EL (cell line): ENCODE results near the gene BIRC2.
A peak's percentile ranks its signal among the peaks of the same experiment; 100 is the strongest.
"Not testable (repeated sequence)": the region's sequence is repeated elsewhere in the genome, so short reads cannot be mapped to it uniquely, and the experiment has no call there.

ENCODE experiments used
- DNase-seq: peaks from one replicate; pipeline ENCODE4 v3.0.0-alpha.2; 2016

Gene BIRC2

DNA sequence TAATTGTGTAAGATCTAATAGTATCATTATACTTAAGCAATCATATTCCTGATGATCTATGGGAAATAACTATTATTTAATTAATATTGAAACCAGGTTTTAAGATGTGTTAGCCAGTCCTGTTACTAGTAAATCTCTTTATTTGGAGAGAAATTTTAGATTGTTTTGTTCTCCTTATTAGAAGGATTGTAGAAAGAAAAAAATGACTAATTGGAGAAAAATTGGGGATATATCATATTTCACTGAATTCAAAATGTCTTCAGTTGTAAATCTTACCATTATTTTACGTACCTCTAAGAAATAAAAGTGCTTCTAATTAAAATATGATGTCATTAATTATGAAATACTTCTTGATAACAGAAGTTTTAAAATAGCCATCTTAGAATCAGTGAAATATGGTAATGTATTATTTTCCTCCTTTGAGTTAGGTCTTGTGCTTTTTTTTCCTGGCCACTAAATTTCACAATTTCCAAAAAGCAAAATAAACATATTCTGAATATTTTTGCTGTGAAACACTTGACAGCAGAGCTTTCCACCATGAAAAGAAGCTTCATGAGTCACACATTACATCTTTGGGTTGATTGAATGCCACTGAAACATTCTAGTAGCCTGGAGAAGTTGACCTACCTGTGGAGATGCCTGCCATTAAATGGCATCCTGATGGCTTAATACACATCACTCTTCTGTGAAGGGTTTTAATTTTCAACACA is 23.3 kb upstream of the BIRC2 start:
- DNase-seq: peak; percentile 84

DNA sequence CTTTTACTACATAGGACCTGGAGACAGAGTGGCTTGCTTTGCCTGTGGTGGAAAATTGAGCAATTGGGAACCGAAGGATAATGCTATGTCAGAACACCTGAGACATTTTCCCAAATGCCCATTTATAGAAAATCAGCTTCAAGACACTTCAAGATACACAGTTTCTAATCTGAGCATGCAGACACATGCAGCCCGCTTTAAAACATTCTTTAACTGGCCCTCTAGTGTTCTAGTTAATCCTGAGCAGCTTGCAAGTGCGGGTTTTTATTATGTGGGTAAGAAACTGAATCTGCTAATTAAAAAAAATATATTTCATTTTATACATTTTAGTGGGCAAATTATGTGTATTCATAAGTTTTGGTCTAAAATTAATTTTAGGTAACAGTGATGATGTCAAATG is 21.9 kb upstream of the BIRC2 start:
- no peak for DNase-seq

DNA sequence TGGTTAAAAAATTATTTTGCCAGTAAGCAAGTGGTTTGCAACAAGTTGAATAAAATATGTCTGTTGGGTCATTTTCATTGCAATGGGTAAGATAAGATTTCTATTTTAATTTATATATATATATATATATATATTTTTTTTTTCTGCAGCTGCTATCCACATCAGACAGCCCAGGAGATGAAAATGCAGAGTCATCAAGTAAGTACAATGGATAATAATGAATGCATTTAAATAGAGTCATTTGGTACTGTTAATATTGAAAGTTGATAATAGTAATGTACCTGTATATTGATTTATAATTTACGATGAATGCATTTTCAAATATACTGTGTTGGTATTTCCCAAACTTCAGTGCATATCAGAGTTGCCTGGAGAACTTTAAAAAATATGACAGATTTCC is 18.3 kb upstream of the BIRC2 start:
- DNase-seq: no peak

DNA sequence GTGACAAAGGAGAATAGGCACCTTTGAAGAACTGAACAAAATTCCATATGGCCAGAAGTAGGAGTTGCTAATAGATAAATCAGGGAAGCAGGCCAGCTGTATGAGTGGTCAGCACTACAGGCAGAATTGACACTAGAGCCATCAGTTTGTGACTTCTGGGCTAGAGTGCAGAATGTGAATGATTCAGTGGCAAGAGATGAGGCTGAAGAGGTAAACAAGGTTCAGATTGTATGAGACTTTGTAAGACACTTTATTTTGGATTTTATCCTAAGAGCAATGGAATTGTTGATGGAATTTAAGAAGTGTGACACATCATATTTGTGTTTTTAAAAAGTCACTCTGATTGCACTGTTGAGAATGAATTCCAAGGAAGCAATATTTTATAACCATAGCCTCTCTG is 16.8 kb upstream of the BIRC2 start:
- peak; percentile 56 for DNase-seq

DNA sequence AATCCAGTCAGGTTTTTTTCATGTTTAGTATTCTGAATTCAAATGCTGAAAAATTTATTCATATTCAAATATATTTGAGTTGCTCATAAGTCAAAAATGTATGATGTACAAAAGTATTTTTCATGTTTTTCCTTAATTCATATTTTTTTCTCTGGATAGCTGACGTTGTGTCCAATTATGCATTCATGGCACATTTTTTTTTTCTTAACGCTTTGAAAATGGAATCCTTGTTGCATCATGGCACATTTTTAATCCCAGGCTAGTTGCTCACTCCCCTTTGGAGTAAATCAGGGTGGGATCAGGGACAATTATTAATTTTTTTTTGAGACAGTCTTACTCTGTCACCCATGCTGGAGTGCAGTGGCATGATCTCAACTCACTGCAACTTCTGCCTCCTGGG is 15.7 kb upstream of the BIRC2 start:
- DNase-seq: no peak

DNA sequence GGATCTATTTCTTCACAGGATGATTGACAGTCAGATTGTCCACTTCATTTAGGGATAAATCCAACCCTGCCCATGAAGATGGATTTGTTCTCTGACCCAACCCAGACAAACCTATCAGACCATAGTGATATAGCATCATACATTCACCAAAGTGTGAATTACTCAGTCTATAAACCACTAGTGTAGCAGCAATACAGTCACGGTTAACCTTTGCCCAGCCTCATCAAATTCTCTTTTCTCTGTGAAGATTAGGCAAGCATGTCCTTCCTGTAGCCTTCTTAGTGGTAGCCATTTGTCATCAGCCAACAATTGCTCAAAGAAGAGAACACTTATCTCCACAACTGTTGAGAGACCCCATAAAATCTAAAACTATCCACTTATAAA is 14.4 kb upstream of the BIRC2 start:
- no peak for DNase-seq

DNA sequence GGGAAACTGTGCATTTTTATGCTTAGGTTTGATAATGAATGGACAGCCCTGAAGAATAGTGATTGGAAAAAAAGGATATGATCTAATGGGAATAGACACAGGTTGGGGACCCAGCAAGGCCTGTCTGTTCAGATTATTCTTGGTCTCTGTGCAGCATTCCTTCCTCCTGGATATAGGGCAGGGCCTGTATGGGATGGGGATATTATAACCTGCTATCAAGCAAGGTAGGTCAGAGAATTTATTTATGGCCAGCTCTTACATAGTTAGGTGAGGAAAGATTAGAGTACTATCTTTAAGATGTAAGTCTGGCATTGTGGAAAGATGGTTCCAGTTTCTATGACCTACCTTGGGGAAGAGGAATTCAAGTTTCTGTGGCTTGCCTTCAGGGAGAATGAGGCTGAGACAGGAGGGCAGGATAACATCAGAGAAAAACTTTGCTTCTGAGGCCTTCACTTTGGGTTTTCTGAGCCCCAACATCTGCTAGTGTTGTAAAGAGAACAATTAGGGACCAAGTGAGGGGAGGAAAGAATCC is 8.5 kb upstream of the BIRC2 start:
- no peak for DNase-seq

DNA sequence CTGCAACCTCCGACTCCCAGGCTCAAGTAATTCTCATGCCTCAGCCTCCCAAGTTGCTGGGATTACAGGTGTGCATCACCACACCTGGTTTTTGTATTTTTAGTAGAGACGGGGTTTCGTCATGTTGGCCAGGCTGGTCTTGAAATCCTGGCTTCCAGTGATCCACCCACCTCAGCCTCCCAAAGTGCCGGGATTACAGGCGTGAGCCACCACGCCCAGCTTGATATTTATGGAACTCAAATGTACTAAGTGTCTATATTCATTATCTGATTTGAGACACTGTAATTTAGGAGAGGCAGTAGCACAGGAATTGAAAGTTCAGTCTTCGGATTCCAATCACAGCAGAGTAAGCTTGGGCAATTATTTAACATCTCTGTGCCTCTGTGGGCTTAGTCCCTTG is 5.7 kb upstream of the BIRC2 start:
- not testable (repeated sequence) for DNase-seq

DNA sequence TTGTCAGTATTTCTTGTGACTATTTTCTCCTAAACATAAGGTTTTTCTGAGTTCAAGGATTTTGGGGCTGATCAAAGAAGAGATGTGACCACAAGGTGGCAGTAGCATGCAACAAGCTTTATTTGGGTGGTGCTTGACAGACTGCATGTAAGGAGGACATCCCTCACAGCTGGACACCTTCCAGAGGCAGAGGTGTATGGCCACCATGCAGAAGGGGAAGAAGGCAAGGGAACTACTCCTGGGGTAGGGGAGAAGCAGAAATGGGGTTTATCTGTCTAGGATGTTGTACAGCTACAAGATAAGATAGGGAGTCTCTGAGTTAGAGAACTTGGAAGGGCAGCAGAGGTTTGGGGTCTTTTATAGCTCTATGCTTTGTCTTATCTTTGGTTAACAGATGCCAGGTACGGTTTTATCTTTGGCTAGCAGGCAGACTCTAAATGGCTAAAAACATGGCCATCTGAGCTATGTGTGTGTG is 5.1 kb upstream of the BIRC2 start:
- peak; percentile 84 for DNase-seq

DNA sequence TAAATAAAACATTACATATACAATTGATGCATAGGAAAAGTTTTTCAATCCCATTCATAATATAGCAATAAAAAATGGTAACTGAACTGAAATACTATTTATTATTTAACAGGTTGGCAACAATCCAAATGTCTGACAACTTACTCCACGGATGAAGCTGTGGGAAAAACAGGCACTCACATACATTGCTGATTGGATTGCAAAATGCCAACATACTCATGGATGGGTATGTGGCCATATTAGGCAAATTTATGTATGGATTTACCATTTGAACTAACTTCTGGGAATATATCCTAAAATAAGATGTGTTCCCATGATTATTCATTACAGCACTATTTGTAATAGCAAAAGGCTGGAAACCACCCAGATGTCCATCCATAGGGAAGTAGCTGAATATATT is 3.2 kb upstream of the BIRC2 start:
- DNase-seq: peak; percentile 37

DNA sequence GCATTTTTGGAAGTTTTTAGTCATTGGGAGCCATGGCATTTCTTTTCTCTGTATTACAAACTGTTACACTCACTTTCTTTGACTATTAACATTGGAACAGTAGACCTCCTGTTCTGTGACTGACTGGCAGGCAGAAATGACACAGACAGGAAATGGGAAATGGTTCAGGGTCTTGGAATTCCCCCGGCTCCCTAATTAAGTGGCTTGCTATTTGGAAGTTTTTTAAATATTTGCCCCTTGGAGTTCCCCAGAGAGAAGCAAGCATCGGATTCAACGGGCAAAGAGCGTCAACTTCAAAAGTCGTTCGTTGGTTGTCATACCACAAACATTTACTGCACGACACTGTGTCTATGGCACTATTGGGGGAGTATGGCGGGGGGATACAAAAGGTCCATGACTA is 1.1 kb upstream of the BIRC2 start:
- peak; percentile 90 for DNase-seq

DNA sequence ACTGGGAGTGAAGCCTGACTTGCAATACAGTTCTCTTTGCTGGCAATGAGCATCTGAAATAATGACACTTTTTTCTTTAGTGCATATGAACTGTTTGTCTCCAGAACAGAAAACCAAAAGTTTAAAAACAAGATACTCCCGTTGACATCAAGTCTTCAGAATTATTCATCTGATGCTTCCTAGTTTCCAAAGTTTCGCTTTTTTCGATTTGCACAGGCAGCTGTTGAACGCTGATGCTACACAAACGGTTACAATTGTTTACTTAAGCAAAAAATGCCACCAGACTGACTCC is 612 bp upstream of the BIRC2 start:
- DNase-seq: no peak

DNA sequence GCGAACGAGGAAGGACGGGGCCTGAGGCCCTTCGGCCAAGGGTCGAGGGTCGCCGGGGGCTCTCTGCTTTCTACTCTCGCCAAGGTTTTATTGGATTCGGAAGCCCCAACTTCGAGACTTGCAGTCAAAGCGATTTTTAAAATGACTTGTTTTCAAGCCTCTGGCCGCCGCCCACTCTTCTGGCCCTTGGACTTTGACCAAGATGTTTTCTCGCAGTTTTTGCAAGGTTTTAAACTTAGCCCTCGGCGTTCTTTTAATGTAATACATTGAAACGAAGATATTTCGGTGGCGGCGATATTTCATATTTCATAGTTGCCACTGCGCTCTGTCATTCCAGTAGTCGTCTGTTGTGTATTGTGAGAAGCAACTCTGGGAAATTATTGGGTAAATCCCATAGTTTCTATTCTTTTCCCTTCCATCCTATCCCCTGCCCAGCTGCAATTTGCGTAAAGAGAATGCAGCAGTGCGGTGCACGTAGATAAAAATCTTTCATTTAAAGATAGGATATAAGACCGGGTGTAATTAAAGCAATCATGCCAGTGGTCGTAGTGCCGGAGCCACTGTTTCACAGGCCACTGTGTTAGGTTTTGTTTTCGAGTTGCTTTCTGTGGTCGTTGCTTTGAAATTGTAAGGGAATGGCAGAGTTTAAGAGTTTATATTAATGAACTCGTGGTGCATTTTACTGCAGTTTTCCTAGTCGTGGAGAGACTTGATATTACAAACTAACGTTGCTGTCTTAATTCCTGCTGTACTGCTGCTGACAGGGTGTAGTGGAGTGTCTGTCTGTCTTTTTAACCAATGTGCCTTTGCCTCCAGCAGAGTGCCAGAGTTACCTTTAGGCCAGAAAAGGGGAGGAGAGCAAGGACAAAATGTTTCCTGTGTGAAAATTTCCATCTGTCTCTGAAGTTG is 702 bp downstream of the BIRC2 start:
- DNase-seq: peak; percentile 51

DNA sequence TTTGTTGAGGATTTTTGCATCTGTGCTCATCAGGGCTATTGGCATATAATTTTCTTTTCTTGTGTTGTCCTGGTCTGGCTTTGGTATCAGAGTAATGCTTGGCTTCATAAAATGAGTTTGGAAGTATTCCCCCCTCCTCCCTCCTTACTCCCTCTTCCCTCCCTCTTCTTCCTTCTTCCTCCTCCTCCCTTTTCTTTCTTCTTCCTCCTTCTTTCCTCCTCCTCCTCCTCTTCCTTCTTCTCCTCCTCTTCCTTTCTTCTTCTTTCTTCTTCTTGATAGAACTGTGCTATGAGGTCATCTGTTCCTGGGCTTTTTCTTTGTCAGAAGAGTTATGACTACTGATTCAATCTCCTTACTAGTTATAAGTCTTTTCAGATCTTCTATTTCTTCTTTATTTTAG is 10.1 kb downstream of the BIRC2 start:
- no peak for DNase-seq

DNA sequence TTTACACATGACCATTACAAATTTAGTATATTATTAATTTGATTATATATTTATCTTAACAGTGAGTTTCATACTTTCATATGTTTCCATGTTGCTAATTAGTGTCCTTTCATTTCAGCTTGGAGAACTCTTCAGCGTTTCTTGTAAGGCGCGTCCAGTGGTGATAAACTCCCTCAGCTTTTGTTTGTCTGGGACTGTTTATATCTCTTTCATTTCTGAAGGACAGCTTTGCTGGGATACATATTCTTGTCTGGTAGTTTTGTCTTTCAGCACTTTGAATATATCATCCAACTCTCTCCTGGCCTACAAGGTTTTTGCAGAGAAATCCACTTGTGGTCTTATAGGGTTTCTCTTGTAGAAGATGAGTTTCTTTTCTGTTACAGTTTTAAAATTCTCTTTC is 12.4 kb downstream of the BIRC2 start:
- DNase-seq: no peak

DNA sequence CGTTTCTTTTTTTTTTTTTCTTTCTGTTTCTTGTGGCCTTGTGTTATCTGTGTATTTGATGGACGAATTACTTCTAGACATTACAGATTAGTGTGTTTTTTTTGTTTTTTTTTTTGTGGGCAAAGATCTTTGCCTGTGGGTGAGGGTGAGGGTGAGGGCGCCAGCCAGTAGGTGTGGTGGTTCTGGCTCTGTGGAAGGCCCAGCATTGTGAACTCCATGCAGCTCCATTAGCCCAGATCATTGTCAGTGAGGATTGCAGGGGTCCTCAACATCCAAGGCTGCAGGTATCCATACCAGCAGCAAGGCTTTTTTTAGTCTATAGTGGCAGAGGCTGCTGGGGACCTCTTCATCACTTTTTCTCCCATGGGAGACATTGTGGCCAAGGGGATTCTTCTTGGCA is 13.7 kb downstream of the BIRC2 start:
- no peak for DNase-seq

DNA sequence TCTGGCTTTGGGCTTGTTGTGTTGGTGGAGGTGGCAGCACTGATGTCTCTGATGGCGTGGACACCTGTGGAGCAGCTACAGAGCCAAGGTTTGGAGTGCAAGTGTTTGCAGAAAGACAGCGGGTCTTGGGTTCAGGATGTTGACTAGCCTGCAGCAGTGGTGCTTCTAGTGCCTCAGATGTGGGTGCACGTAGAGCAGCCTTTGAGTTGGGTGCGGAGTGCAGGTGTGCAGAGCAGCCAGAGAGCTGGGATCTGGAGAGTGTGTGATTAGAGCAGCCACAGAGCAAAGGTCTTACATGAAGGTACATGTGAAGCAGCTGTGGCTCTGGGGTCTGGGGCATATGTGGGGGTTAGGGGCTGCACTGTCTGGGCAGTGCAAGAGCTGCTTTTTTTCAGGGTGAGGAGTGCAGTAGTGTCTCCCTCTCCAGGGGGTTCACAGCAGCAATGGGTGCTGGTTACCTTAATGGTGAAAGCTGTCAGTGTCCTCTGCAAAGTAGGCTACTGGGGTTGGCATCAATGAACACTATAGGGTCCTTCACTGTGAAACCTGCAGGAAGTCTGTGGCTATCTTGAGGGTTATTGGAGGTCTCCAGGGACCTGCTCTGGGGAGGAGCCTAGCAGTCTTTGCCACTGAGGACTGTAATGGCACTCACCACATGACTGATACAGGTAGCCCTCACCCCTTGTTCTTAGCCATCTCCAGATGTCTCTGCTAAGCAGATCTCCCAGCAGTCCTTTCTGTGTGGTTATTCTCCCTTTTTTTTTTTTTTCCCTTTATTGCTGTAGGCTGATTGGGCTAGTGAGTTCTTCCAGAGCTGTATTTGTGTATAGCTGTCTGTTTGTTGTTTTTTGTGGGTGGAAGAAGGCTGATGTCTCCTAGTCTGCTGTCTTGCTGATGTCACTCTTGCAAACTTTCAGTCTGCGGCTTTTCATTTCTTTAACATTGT is 14.3 kb downstream of the BIRC2 start:
- no peak for DNase-seq

DNA sequence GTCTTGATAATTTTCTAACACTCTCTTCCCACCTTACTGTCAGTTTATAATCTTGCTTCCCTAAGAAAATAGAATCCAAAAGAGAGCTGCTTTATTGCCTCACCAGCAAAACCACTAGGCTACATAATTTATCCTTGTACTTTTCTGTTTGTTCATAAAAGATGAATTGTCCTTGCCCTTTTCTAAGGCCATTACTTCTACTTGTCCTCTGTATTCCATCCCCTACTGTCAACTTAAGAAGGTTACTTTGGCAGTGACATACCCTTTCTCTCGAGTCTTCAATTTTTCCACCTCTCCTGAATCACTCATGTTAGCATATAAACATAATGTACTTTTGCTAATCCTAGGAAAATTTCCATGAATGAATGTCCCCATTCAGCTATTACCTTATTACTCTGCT is 18.0 kb downstream of the BIRC2 start:
- no peak for DNase-seq

DNA sequence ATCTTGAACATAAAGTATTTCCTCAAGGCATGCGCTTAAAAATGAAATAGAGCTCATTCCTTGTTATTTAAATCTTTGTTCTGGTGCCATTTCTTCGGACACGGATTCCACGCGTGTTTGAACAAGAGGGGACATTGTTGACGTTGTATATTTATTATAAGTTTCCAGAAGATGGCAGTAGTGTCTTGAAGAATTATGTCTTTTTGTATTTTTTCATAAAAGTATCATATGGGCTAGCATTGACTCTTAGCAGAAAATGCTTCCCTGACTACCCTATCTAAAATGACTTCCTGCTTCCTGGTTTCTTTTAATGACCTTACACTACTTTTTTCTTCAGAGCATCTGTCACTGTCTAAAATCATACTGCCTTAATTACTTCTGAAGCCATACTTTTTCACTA is 20.4 kb downstream of the BIRC2 start:
- no peak for DNase-seq

DNA sequence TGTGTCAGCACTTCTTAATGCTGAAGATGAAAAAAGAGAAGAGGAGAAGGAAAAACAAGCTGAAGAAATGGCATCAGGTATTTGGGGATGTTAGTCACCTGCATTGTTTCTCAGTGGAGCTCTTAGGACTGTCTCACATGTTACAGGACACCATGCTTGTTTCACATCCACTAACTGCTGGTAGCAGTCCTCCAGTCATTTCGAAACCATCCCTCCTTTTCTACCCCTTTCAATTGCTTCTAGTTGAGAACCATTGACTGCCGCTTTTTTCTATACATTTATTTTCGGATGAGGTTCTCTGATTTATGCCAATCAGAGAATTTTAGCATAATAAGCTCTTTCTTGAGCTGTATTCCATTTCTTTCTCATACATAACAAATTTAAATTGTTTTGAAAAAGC is 21.5 kb downstream of the BIRC2 start:
- no peak for DNase-seq

DNA sequence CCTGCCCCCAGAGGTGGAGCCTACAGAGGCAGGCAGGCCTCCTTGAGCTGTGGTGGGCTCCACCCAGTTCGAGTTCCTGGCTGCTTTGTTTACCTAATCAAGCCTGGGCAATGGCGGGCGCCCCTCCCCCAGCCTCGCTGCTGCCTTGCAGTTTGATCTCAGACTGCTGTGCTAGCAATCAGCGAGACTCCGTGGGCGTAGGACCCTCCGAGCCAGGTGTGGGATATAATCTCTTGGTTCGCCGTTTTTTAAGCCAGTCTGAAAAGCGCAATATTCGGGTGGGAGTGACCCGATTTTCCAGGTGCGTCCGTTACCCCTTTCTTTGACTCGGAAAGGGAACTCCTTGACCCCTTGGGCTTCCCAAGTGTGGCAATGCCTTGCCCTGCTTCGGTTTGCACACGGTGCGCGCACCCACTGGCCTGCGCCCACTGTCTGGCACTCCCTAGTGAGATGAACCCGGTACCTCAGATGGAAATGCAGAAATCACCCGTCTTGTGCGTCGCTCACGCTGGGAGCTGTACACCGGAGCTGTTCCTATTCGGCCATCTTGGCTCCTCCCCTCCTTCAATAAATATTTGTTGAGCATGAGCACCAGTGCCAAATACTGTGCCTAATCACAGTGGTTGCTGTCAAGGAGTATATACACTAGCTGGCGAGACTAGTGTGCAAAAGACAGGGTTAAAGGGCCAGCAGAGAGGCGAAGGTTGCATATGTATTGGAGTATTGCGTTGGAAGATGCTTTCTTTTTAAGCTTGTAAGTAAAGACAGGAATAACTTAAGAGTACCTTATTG is 27.8 kb downstream of the BIRC2 start:
- not testable (repeated sequence) for DNase-seq

DNA sequence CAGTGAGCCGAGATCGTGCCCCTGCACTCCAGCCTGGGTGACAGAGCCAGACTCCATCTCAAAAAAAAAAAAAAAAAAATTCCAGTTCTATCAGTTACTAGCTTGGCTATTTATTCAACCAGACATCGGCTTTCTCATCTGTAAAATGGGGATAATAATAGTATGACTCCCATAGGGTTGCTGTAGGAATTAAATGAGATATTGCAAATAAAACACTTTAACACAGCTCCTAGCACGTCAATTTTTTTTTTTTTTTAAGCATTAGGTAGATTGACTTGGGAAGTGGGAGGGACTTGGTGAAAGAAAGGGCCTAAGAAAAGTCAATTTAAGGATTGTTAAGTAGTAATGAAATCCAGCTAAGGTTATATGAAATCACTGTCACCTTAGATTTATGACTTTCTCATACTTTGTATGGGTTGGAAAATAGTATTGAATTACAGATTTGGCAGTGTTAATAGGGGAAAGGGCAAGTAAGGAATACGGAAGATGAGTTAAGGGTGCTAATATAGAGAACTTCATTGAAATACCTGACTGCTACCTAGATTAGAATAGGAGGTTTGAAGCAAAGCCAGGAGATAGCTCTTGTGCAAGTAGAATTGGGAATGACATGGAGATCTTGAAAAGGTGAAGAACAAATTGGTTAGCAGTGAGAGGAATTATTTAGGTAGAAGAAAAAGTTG is 28.8 kb downstream of the BIRC2 start:
- no peak for DNase-seq
